NCI-H510A treated with DMSO at 0.1 percent for 48 hours (cell line): ENCODE results near the gene PTPMT1.
"Not testable (repeated sequence)": the region's sequence is repeated elsewhere in the genome, so short reads cannot be mapped to it uniquely, and the experiment has no call there.

Source experiments
- DNase-seq: peaks from one replicate; lab custom pipeline; 2025; lab: John Stamatoyannopoulos, UW

Gene PTPMT1

GRCh38 chr11:47565340-47566148 lies at the start of gene PTPMT1:
TSS of gene PTPMT1 (plus strand) at chr11:47565599. CDS start at chr11:47565623, 24 bp downstream.
- no peak for DNase-seq

- DNase-seq, result no peak
These were observed 49.2 kb upstream of the PTPMT1 start for GRCh38 chr11:47516155-47516554.

GRCh38 chr11:47516984-47517853 lies 48.2 kb upstream of the PTPMT1 start:
- DNase-seq, result no peak

DNA sequence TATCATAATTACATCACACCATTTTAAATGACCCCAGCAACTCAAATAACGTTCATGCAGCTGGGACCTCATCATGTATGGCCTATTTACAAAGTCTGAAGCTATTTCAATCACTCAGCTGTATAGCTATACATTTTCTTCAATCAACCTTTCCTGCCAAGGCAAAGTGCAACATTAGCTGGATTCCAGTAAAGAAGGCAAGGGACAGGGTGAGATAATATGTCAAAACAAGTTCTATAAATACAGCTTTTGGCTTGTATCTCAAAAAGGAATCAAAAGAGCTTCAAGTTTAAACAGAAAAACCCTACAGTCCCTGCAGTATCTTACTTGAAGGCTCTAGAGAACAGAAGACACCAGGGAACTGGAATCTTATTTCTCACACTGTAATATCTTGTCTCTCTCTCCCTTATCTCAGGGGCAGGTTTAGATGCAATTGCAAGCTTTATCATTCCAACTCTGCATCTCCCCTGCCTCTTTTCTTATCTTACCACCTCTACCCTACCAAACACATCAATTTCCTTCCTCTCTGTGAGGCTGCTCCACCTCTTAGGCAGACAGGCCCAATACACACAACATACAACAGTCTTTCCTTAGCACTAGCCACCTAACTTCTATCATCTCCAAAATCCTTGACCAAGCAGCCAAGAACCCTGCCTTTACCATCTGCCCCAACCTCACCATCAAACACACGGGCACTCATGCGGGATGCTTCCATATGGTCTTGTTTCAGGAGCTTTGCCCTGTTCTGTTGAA lies 47.0 kb upstream of the PTPMT1 start:
- DNase-seq, result no peak

DNA sequence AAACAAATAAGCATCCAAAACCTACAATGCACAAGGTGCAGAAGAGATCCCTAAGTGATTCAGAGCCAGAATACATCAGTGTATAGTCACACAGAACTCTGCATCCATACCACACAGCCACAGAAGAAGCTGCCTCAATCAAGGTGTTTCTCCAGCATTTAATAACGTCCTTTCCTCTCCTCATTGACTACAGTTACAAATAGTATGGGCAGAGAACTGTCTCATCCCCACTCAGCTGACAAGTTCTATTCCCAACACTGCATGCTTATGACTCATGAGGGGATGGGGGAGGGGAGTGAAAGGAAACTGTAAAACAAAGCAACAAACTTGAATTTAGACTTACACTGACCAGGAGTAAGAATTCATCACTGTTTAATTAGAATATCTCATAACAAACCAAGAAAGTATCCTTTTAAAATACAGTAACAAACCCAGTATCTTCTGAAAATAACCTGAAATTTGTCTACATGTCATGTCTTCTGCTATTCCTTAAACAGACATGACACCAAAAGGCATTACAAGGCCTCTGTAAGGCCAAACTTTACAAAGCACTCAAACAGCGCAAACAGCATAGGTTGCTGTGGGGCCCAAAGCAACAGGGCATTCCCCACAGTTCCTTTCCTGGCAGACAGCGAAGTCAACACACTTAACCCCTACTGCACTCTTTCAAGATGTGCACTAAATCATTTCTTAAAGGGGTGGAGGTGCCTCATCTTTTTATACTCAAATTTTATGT lies 41.7 kb upstream of the PTPMT1 start:
- DNase-seq, result no peak

DNA sequence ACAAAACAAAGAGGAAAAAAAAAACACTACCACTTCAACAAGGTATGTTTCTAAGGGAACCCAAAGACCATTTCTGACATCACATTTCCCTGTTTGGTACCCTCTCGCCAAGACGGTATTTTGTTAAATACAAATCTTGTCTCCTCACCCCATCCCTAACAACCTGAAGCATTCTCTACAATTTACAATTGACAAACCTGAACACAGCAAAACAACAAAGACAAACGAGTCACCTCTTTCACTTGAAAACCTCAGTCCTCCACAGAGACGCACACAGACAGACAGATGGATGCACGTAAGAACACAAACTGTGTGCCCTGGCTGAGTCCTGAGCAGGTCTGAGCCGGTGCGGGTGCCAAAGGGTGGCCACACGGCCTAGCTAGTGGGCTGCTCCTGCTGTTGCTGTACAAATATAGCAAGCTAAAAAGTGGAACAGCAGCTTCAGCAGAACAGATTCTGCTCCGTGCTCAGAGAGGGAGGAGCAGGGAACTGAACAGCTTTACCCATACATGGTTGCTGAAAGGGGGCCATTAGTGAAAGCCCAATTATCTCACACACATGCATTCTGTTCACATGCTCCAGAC lies 41.0 kb upstream of the PTPMT1 start:
- DNase-seq, result no peak

DNA sequence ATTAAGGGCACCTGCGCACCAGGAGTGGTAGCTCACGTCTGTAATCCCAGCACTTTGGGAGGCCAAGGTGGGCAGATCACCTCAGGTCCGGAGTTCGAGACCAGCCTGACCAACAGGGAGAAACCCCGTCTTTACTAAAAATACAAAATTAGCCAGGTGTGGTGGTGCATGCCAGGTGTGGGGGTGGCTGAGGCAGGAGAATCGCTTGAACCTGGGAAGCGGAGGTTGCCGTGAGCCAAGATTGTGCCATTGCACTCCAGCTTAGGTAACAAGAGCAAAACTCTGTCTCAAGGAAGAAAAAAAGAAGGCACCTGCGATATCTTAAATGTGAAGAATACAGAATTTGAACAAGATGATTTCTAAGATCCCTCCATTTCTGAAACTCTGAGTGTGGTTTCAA lies 39.4 kb upstream of the PTPMT1 start:
- DNase-seq, result not testable (repeated sequence)

DNA sequence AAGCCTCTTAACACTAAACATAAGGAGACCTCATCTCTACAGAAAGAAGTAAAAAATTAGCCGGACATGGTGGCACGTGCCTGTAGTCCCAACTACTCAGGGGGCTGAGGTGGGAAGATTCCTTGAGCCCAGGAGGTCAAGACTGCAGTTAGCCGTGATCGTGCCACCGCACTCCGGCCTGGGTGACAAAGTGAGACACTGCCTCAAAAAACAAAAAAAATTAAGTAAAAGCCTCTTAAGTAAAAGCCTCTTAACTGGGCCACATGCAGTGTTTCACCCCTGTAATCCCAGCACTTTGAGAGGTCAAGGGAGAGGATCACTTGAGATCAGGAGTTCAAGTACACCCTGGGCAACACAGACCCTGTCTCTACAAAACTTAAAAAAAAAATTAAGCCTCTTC lies 38.2 kb upstream of the PTPMT1 start:
- no peak for DNase-seq

DNA sequence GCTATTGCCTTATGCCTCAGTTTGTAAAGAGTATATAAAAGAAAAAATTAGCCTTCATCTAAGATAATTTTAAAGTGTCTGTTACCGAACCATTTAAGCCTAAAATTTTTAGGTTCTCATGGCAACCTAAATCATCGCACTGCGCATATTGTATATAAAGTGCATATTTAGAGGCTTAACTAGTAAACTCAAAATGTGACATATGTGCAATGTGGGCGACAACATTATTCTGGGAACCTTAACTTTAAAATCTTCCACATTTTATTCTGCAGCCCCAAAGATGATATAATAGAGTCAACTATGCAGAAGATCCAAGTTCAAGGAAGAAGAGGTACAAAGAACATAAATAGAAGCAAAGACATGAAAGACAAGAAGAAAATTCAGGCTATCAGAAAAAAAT lies 35.4 kb upstream of the PTPMT1 start:
- no peak for DNase-seq

GRCh38 chr11:47530721-47531120 lies 34.7 kb upstream of the PTPMT1 start:
- DNase-seq, result not testable (repeated sequence)

DNA sequence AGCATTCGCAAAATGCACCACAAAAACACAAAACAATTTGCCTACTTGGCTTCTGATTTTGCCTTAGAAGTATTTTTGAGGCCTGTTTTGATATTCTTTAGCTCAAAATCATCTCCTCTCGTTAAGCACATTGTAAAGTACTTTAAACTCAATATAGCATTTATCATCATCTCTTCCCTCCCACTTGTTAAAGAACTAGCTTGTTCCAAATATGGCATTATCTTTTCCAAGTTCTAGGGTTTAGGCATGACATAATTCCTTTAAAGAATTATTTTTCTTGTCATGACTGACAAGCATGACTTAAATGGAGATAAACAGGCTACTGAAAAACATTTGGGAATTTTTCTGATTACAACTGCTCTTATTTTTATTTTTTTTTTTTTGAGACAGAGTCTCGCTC lies 33.7 kb upstream of the PTPMT1 start:
- DNase-seq, result no peak

DNA sequence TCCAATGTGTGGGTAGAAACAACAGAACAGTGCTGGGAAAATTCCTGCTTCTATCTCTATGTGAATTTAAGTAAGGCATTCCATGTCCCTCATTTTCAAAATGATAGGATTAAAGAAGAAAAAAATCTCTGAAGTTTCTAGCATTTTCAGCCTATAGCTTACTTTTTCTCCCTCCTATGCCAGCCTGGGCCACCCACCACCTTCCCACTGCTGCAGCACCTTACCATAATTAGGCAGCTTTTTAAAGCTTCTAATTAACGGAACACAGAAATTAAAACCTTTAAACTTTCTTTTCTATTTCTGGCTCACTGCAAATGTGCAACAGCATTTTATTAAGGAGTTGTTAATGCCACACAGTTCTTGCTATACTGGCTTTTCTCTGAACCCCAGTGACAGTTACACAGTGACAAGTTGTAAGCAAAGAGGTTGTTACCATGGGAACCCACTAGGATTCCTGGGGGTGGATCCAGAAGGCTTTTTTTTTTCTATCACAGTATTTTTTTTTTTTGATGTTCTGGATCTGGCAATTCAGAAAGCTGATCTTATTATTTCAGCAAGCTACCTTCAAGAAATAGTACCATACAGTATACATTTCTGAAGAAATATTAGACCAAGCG lies 32.7 kb upstream of the PTPMT1 start:
- no peak for DNase-seq

- no peak for DNase-seq
These were observed 31.7 kb upstream of the PTPMT1 start for GRCh38 chr11:47533690-47534151.

- no peak for DNase-seq
These were observed 30.6 kb upstream of the PTPMT1 start for GRCh38 chr11:47534704-47535251.

GRCh38 chr11:47536915-47537314 lies 28.5 kb upstream of the PTPMT1 start:
- DNase-seq, result no peak

- no peak for DNase-seq
These were observed 26.4 kb upstream of the PTPMT1 start for GRCh38 chr11:47538741-47539565.

GRCh38 chr11:47539681-47540039 lies 25.7 kb upstream of the PTPMT1 start:
- DNase-seq, result no peak

DNA sequence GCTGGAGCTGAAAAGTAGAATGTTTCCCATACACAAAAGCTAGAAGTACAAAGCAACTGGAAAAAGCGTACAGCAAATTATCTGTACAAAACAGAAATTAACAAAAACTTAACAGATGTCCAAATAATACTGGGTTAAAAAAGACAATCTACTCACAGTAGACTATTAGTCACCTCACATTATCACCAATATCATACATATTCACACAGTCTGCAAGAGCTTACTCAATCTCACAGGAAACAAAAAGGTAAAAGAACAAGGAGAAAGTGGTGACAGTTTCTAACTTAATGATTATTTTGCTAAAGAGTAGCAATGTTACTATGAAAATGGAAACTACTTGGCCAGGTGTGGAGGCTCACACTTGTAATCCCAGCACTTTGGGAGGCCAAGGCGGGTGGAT lies 24.3 kb upstream of the PTPMT1 start:
- DNase-seq, result no peak

- no peak for DNase-seq
These were observed 20.1 kb upstream of the PTPMT1 start for GRCh38 chr11:47545298-47545697.

- not testable (repeated sequence) for DNase-seq
These were observed 19.1 kb upstream of the PTPMT1 start for GRCh38 chr11:47546274-47546673.
